Fibroblast of pulmonary artery (primary cell): Measurements from ENCODE around the gene WWP2.

Experiments used
- DNase-seq: peaks from one replicate; pipeline ENCODE4 v3.0.0-alpha.2; 2010; ENCODE audit warnings: low read depth
- H3K4me3 ChIP-seq: replicated peaks from 2 replicates; pipeline ENCODE4 v1.5.1; 2011; ENCODE audit warnings: low read depth, mild to moderate bottlenecking, control low read depth, low read length, moderate library complexity
- CTCF ChIP-seq: IDR thresholded peaks from 2 replicates; pipeline ENCODE4 v1.5.1; 2011; ENCODE audit warnings: mild to moderate bottlenecking, control low read depth, low read length, inconsistent platforms; ENCODE audit errors: missing control alignments

Gene WWP2

GRCh38 chr16:69892378-69892777, 130.2 kb downstream of the WWP2 start:
- H3K4me3 ChIP-seq = no peak overlapping the region
- DNase-seq = no peak
- TF ChIP-seq CTCF = no peak

- TF ChIP-seq CTCF = no peak
- no peak for DNase-seq
- no peak overlapping the region for H3K4me3 ChIP-seq
Observed at GRCh38 chr16:69893106-69893505, 131.0 kb downstream of the WWP2 start.

- no peak for TF ChIP-seq CTCF
- no peak for DNase-seq
- H3K4me3 ChIP-seq = no peak overlapping the region
Observed at GRCh38 chr16:69894676-69895075, 132.5 kb downstream of the WWP2 start.

GRCh38 chr16:69903865-69904415, 141.8 kb downstream of the WWP2 start:
- H3K4me3 ChIP-seq = no peak overlapping the region
- TF ChIP-seq CTCF = no peak
- DNase-seq = no peak

GRCh38 chr16:69904495-69905170, 142.5 kb downstream of the WWP2 start:
- H3K4me3 ChIP-seq = no peak overlapping the region
- no peak for TF ChIP-seq CTCF
- DNase-seq = no peak

GRCh38 chr16:69905171-69905555, 143.0 kb downstream of the WWP2 start:
- H3K4me3 ChIP-seq = no peak overlapping the region
- DNase-seq = no peak
- no peak for TF ChIP-seq CTCF
